B cell (primary cell): Measurements from ENCODE around the gene PDE6B. TPM values are rescaled to one million over a fixed set of nuclear protein-coding genes. Genes with fewer than 3 reads are reported as not detected.

Experiments
- ATAC-seq: fragments of 200-7000 bp; cut with Tn5 transposase; one replicate; pipeline ENCODE4 v1.10.0; 2021; ENCODE audit warnings: low read depth, mild to moderate bottlenecking, moderate number of reproducible peaks, moderate library complexity
- CTCF ChIA-PET: fragments of 350-600 bp; sonication (Branson Sonifier 250); formaldehyde crosslinking; loops from one replicate; lab custom pipeline; 2021; ENCODE audit warnings: antibody characterized with exemption, inconsistent platforms; lab: Charles Lee
- POLR2A ChIA-PET: fragments of 350-600 bp; sonication (Branson Sonifier 250); formaldehyde crosslinking; loops from one replicate; lab custom pipeline; 2021; ENCODE audit warnings: antibody characterized with exemption; lab: Charles Lee
- DNase-seq: peaks from one replicate; pipeline ENCODE4 v3.0.0; 2013
- H2AFZ ChIP-seq: 2 replicates; pipeline ENCODE4 v1.6.1; 2012; ENCODE audit warnings: mild to moderate bottlenecking, low read depth, low read length; ENCODE audit not compliant: insufficient read depth, poor library complexity, severe bottlenecking
- H3K27ac ChIP-seq, 2 donors: 1 replicate in 1 of 2; 2 replicates in 1 of 2; pipeline ENCODE4 v1.5.1; 2012 to 2013; ENCODE audit warnings: low read length in 2 of 2, mild to moderate bottlenecking in 2 of 2, moderate library complexity in 1 of 2
- H3K27me3 ChIP-seq, 4 experiments: fragments of 200-600 bp in 1 of 4; sonication (generic) in 1 of 4; replicated peaks in 1 of 4; 1 replicate in 2 of 4; 2 replicates in 2 of 4; pipeline versions ENCODE4 v1.6.1 to v1.7.0; 2013 to 2016; ENCODE audit warnings: low read length in 3 of 4, mild to moderate bottlenecking in 2 of 4, mixed read lengths in 1 of 4, moderate library complexity in 1 of 4; ENCODE audit not compliant: insufficient read depth in 4 of 4, control insufficient read depth in 3 of 4; ENCODE audit errors: control extremely low read depth in 1 of 4
- H3K36me3 ChIP-seq, 2 experiments: replicated peaks in 1 of 2; 1 replicate in 1 of 2; 2 replicates in 1 of 2; pipeline versions ENCODE4 v1.6.1 to v1.7.1; 2013; ENCODE audit warnings: low read length in 1 of 2; ENCODE audit not compliant: insufficient read depth in 2 of 2, control insufficient read depth in 1 of 2; ENCODE audit errors: control extremely low read depth in 1 of 2, extremely low read depth in 1 of 2
- H3K4me1 ChIP-seq, 2 donors: fragments of 200-600 bp in 1 of 2; sonication (generic) in 1 of 2; 1 replicate in 1 of 2; 2 replicates in 1 of 2; pipeline versions ENCODE4 v1.5.1 to v1.6.1; 2013 to 2017; ENCODE audit warnings: low read length in 2 of 2; ENCODE audit not compliant: control insufficient read depth in 2 of 2, insufficient read depth in 2 of 2
- H3K4me2 ChIP-seq: replicated peaks from 2 replicates; pipeline ENCODE3; 2012; ENCODE audit warnings: mild to moderate bottlenecking, low read depth, low read length; ENCODE audit not compliant: poor library complexity, severe bottlenecking
- H3K4me3 ChIP-seq, 5 experiments: fragments of 200-600 bp in 1 of 5; sonication (generic) in 1 of 5; 1 replicate in 3 of 5; 2 replicates in 2 of 5; pipeline versions ENCODE4 v1.5.1 to v1.7.0; 2011 to 2016; ENCODE audit warnings: low read length in 4 of 5, mild to moderate bottlenecking in 4 of 5, low read depth in 2 of 5, control low read depth in 1 of 5, moderate library complexity in 1 of 5; ENCODE audit not compliant: insufficient read depth in 1 of 5; ENCODE audit errors: control extremely low read depth in 1 of 5, extremely low read depth in 1 of 5
- H3K79me2 ChIP-seq: fragments of 200-600 bp; sonication (generic); one replicate; pipeline ENCODE4 v1.6.0; 2016; ENCODE audit warnings: low read length; ENCODE audit not compliant: control insufficient read depth, insufficient read depth
- H3K9ac ChIP-seq: fragments of 200-600 bp; sonication (generic); 2 replicates; pipeline ENCODE4 v1.6.1; 2017; ENCODE audit warnings: mild to moderate bottlenecking, low read length, moderate library complexity
- H3K9me3 ChIP-seq, 3 donors: one replicate each; pipeline versions ENCODE4 v1.6.1 to v1.7.1; 2013; ENCODE audit warnings: low read length in 2 of 3; ENCODE audit not compliant: control insufficient read depth in 2 of 3, insufficient read depth in 1 of 3; ENCODE audit errors: control extremely low read depth in 1 of 3
- H4K20me1 ChIP-seq: 2 replicates; pipeline ENCODE4 v1.6.0; 2012; ENCODE audit warnings: mild to moderate bottlenecking, low read length; ENCODE audit not compliant: insufficient read depth, control insufficient read depth, poor library complexity, severe bottlenecking
- H3K27ac Mint-ChIP-seq: one replicate; pipeline ENCODE4 v1.8.0; 2021; ENCODE audit warnings: mixed read lengths
- H3K27me3 Mint-ChIP-seq: one replicate; pipeline ENCODE4 v1.8.0; 2021; ENCODE audit warnings: mixed read lengths
- H3K4me1 Mint-ChIP-seq: one replicate; pipeline ENCODE4 v1.8.0; 2021; ENCODE audit warnings: mixed read lengths
- H3K4me3 Mint-ChIP-seq: one replicate; pipeline ENCODE4 v1.8.0; 2021; ENCODE audit warnings: mixed read lengths
- H3K9me3 Mint-ChIP-seq: one replicate; pipeline ENCODE4 v1.8.0; 2022; ENCODE audit warnings: mixed read lengths; ENCODE audit not compliant: insufficient read depth
- EZH2 ChIP-seq: IDR thresholded peaks from 2 replicates; pipeline ENCODE4 v1.6.1; 2012; ENCODE audit warnings: borderline replicate concordance, low read depth, mild to moderate bottlenecking, moderate library complexity, low read length; ENCODE audit not compliant: insufficient read depth, poor library complexity, severe bottlenecking
- WGBS: methylation state at CpG from one replicate; pipeline ENCODE4 v1.1.5; 2013; ENCODE audit warnings: missing lambda C conversion rate; ENCODE audit not compliant: insufficient coverage; 5-methylcytosine and 5-hydroxymethylcytosine counted together
- intact Hi-C: fragments of 100-400 bp; cut with micrococcal nuclease; formaldehyde crosslinking; loops from one replicate; pipeline ENCODE4 v1.10.0; 2022
- polyA plus RNA-seq: library from polyadenylated mRNA; depleted of rRNA; stranded (reverse); fragments of >200 nt; gene quantifications from 2 replicates; pipeline ENCODE4 v1.2.3, GENCODE V29; 2012
- total RNA-seq, 2 donors: library from RNA; stranded (reverse); fragments of 120-200 nt in 1 of 2; gene quantifications; 1 replicate in 1 of 2; 2 replicates in 1 of 2; pipeline versions ENCODE4 v1.2.3 to v1.2.4, GENCODE V29; 2013 to 2022
- TF ChIP-seq, protein P1 (sequence below): fragments of 200-600 bp; IDR thresholded peaks from one replicate; pipeline ENCODE4 v1.8.0; 2022; ENCODE audit warnings: antibody characterized with exemption, mild to moderate bottlenecking

The PDE6B gene
- total and polyA plus RNA-seq, 2 donors (not counting 1 experiment from before 2014, with no cell fraction given), result 20.0 to 25.2 TPM

- Histone ChIP-seq H3K4me1 (peaks cover 12 to 24% of the 10 kb centered on the region in 2 donors), H3K9ac (no peak overlapping the region), H3K9me3 (no peaks in the 10 kb centered on the region), H4K20me1 (peaks cover 71% of the 10 kb centered on the region), H3K4me3 (no peak overlapping the region), H3K27me3 (no peaks in the 10 kb centered on the region), H3K36me3 (peaks cover 0 to 12% of the 10 kb centered on the region in 2 experiments), H3K79me2 (peaks cover 95% of the 10 kb centered on the region), H3K4me2 (no peak overlapping the region), H2AFZ (no peak overlapping the region), H3K27ac (no peak overlapping the region)
- no peak for DNase-seq
- Mint-ChIP-seq H3K9me3 (no peaks in the 10 kb centered on the region), H3K4me3 (no peak overlapping the region), H3K27ac (no peak overlapping the region), H3K4me1 (peaks cover 37% of the 10 kb centered on the region), H3K27me3 (no peaks in the 10 kb centered on the region)
- no peak for ATAC-seq
- no peak for TF ChIP-seq EZH2
- TF ChIP-seq, protein P1, sequence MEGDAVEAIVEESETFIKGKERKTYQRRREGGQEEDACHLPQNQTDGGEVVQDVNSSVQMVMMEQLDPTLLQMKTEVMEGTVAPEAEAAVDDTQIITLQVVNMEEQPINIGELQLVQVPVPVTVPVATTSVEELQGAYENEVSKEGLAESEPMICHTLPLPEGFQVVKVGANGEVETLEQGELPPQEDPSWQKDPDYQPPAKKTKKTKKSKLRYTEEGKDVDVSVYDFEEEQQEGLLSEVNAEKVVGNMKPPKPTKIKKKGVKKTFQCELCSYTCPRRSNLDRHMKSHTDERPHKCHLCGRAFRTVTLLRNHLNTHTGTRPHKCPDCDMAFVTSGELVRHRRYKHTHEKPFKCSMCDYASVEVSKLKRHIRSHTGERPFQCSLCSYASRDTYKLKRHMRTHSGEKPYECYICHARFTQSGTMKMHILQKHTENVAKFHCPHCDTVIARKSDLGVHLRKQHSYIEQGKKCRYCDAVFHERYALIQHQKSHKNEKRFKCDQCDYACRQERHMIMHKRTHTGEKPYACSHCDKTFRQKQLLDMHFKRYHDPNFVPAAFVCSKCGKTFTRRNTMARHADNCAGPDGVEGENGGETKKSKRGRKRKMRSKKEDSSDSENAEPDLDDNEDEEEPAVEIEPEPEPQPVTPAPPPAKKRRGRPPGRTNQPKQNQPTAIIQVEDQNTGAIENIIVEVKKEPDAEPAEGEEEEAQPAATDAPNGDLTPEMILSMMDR, result no peak
- ChIA-PET CTCF (interaction anchor here (1.1 kb wide), 1 partner anchor 31 kb away, joined by 3 read pairs; no protein-coding TSS in a partner anchor), POLR2A (no interaction called here)
- intact Hi-C loops, result no loop called here
- 93% methylated on average over 11 of the region's 13 CpGs for whole genome bisulfite sequencing
Measured at GRCh38 chr4:710916-711315, 85.5 kb downstream of the PDE6B start.

DNA sequence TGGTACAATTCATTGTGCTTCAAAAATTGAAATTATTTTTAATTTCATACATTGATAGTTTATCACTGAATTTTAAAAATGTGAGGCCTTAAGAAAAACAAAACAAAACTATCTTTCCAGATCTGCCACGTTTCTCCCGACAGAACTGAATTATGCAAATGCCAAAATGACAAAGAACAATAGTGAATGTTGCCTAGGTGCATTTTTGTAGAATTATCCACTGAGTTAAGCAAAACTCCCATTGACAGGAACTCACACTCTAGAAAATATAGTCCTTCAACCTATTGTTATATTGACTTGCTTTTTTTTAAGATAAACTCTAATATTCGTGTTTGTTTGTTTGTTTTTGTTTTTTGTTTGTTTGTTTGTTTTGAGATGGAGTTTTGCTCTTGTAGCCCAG, 86.7 kb downstream of the PDE6B start:
- intact Hi-C loops, result no loop called here
- H3K27me3 ChIP-seq, result no peaks in the 10 kb centered on the region
- no peak overlapping the region for H2AFZ ChIP-seq
- WGBS, result no CpG with 5 or more reads among the region's 3 CpGs
- H3K4me1 ChIP-seq, result peaks cover 7 to 13% of the 10 kb centered on the region in 2 donors
- no peak overlapping the region for H3K9ac ChIP-seq
- peaks cover 0 to 12% of the 10 kb centered on the region in 2 experiments for H3K36me3 ChIP-seq
- Mint-ChIP-seq H3K4me1 (peaks cover 35% of the 10 kb centered on the region), H3K27me3 (no peaks in the 10 kb centered on the region), H3K27ac (no peak overlapping the region), H3K4me3 (no peak overlapping the region), H3K9me3 (no peaks in the 10 kb centered on the region)
- DNase-seq (no peak), ATAC-seq (no peak)
- H3K4me3 ChIP-seq, result no peak overlapping the region
- H3K9me3 ChIP-seq, result no peaks in the 10 kb centered on the region
- H4K20me1 ChIP-seq, result peaks cover 68% of the 10 kb centered on the region
- ChIA-PET CTCF (no interaction called here), POLR2A (no interaction called here)
- no peak overlapping the region for H3K4me2 ChIP-seq
- H3K79me2 ChIP-seq, result peaks cover 86% of the 10 kb centered on the region
- no peak overlapping the region for H3K27ac ChIP-seq
- no peak for TF ChIP-seq EZH2
- TF ChIP-seq, protein P1, result no peak
